ENCODE data around the gene LRCH3.

LRCH3 gene

DNA sequence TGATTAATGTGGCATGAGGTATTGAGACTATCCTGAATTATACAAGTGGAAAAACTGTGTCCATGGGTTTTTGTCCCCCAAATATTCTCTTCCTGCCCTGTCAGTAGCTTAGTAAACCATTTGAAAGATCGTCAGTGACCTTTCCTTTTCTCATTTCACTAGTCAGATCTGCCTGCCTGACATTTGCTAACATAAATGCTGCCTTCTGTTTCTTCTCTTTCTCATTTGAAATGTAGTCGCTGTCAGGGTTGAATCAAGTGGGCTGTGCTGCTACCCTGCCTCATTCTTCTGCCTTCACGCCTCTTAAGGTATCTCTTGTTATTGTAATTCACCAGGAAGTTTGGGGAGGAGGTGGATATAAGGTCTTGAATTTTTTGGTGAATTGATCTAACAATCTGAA is 67.5 kb downstream of the LRCH3 start:
- Histone ChIP-seq H3K9me2 (replicated peaks; ENCODE audit: insufficient read depth, low read length) (no peaks in the 10 kb centered on the region), H2AFZ (ENCODE audit: low read length) (no peak overlapping the region), H3K4me1 (ENCODE audit: low read length) (no peaks in the 10 kb centered on the region), H3K4me2 (ENCODE audit: low read depth, low read length) (no peak overlapping the region), H3K9ac (ENCODE audit: low read length) (no peak overlapping the region), H3K9me3 (replicated peaks; ENCODE audit: insufficient read depth, low read length) (no peaks in the 10 kb centered on the region), H4K20me1 (ENCODE audit: insufficient read depth, low read length) (no peaks in the 10 kb centered on the region), H3K4me3 (ENCODE audit: low read length) (no peak overlapping the region), H3K36me3 (replicated peaks; ENCODE audit: insufficient read depth, low read length) (no peaks in the 10 kb centered on the region), H3F3A (ENCODE audit: insufficient read depth, low read length) (no peaks in the 10 kb centered on the region), H3K79me2 (ENCODE audit: low read length) (no peaks in the 10 kb centered on the region), H3K27me3 (replicated peaks; ENCODE audit: insufficient read depth, low read length) (no peaks in the 10 kb centered on the region), H3K27ac (ENCODE audit: low read length) (no peak overlapping the region)
- no peak for DNase-seq
- TF ChIP-seq EZH2phosphoT487 (IDR thresholded peaks at IDR 0.05; ENCODE audit: low read length) (no peak), EZH2 (optimal IDR thresholded peaks at IDR 0.05; ENCODE audit: low read depth, low read length) (no peak)
- TF ChIP-seq, protein P1, sequence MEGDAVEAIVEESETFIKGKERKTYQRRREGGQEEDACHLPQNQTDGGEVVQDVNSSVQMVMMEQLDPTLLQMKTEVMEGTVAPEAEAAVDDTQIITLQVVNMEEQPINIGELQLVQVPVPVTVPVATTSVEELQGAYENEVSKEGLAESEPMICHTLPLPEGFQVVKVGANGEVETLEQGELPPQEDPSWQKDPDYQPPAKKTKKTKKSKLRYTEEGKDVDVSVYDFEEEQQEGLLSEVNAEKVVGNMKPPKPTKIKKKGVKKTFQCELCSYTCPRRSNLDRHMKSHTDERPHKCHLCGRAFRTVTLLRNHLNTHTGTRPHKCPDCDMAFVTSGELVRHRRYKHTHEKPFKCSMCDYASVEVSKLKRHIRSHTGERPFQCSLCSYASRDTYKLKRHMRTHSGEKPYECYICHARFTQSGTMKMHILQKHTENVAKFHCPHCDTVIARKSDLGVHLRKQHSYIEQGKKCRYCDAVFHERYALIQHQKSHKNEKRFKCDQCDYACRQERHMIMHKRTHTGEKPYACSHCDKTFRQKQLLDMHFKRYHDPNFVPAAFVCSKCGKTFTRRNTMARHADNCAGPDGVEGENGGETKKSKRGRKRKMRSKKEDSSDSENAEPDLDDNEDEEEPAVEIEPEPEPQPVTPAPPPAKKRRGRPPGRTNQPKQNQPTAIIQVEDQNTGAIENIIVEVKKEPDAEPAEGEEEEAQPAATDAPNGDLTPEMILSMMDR (IDR thresholded peaks at IDR 0.05; ENCODE audit: low read length): no peak

DNA sequence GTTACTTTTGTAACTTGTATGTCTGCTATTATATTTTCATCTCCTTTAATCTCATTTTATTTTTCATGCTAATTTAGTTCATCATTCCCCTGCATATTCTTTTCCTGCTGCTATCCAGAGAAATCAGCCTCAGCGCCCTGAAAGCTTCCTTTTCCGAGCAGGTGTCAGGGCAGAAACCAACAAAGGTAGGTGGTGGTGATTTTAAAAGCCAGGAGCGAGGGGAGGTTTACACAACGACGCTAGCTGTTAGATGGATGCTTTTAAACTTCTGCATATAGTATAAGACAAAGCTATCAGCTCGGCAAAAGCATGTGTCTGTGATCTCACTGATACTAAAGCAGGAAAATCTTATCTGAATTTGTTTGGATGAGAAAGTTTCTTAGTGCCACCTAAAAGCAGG is 75.0 kb downstream of the LRCH3 start:
- H3K9me3 ChIP-seq (replicated peaks; ENCODE audit: insufficient read depth, low read length): no peaks in the 10 kb centered on the region
- no peaks in the 10 kb centered on the region for H3F3A ChIP-seq (ENCODE audit: insufficient read depth, low read length)
- DNase-seq: no peak
- H3K4me2 ChIP-seq (ENCODE audit: low read depth, low read length): no peak overlapping the region
- H4K20me1 ChIP-seq (ENCODE audit: insufficient read depth, low read length): no peaks in the 10 kb centered on the region
- TF ChIP-seq, protein P1 (IDR thresholded peaks at IDR 0.05; ENCODE audit: low read length): no peak
- TF ChIP-seq EZH2 (optimal IDR thresholded peaks at IDR 0.05; ENCODE audit: low read depth, low read length) (no peak), EZH2phosphoT487 (IDR thresholded peaks at IDR 0.05; ENCODE audit: low read length) (no peak)
- no peaks in the 10 kb centered on the region for H3K4me1 ChIP-seq (ENCODE audit: low read length)
- H3K36me3 ChIP-seq (replicated peaks; ENCODE audit: insufficient read depth, low read length): 0 out of 2 replicates have a peak, but pooled peaks cover 3% of the 10 kb centered on the region
- H2AFZ ChIP-seq (ENCODE audit: low read length): no peak overlapping the region
- H3K27me3 ChIP-seq (replicated peaks; ENCODE audit: insufficient read depth, low read length): no peaks in the 10 kb centered on the region
- H3K27ac ChIP-seq (ENCODE audit: low read length): no peak overlapping the region
- H3K4me3 ChIP-seq (ENCODE audit: low read length): no peak overlapping the region
- H3K9ac ChIP-seq (ENCODE audit: low read length): no peak overlapping the region
- H3K79me2 ChIP-seq (ENCODE audit: low read length): no peaks in the 10 kb centered on the region
- H3K9me2 ChIP-seq (replicated peaks; ENCODE audit: insufficient read depth, low read length): no peaks in the 10 kb centered on the region

DNA sequence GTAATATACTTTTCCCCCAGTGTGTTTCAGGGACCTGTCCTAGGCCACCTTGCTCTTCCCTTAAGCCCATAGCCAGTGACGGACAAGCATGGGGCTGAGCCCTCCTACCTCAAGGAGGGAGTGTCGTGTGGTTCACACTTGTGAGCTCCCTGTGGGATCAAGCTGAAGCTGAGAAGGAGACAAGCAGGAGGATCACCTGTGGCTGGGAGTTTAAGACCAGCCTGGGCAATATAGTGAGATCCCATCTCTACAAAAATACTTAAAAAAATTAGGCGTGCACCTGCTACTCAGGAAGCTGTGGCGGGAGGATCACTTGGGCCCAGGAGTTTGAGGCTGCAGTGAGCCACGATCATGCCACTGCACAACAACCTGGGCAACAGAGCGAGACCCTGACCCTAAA is 82.3 kb downstream of the LRCH3 start:
- H3K4me2 ChIP-seq (ENCODE audit: low read depth, low read length): no peak overlapping the region
- DNase-seq: no peak
- no peaks in the 10 kb centered on the region for H4K20me1 ChIP-seq (ENCODE audit: insufficient read depth, low read length)
- no peaks in the 10 kb centered on the region for H3K79me2 ChIP-seq (ENCODE audit: low read length)
- H3K36me3 ChIP-seq (replicated peaks; ENCODE audit: insufficient read depth, low read length): no peaks in the 10 kb centered on the region; the same call in 1 of the 2 replicates
- no peak overlapping the region for H3K27ac ChIP-seq (ENCODE audit: low read length)
- H3K4me3 ChIP-seq (ENCODE audit: low read length): no peak overlapping the region
- H3F3A ChIP-seq (ENCODE audit: insufficient read depth, low read length): no peaks in the 10 kb centered on the region
- TF ChIP-seq EZH2phosphoT487 (IDR thresholded peaks at IDR 0.05; ENCODE audit: low read length): no peak
- TF ChIP-seq, protein P1 (IDR thresholded peaks at IDR 0.05; ENCODE audit: low read length): no peak
- no peak for TF ChIP-seq EZH2 (optimal IDR thresholded peaks at IDR 0.05; ENCODE audit: low read depth, low read length)
- H2AFZ ChIP-seq (ENCODE audit: low read length): no peak overlapping the region
- H3K9me2 ChIP-seq (replicated peaks; ENCODE audit: insufficient read depth, low read length): no peaks in the 10 kb centered on the region
- no peaks in the 10 kb centered on the region for H3K27me3 ChIP-seq (replicated peaks; ENCODE audit: insufficient read depth, low read length)
- no peaks in the 10 kb centered on the region for H3K9me3 ChIP-seq (replicated peaks; ENCODE audit: insufficient read depth, low read length)
- H3K4me1 ChIP-seq (ENCODE audit: low read length): no peaks in the 10 kb centered on the region
- no peak overlapping the region for H3K9ac ChIP-seq (ENCODE audit: low read length)
